WTC11 (cell line): ENCODE measurements around the gene DMC1. TPM values are rescaled to one million over a fixed set of nuclear protein-coding genes. Genes with fewer than 3 reads are reported as not detected.

Experiments
- ATAC-seq: fragments of 200-7000 bp; cut with Tn5 transposase; 2 replicates; pipeline ENCODE4 v1.10.0; 2021; ENCODE audit warnings: mild to moderate bottlenecking, moderate library complexity
- Bru-seq: library from RNA; stranded (reverse); fragments of 400-500 nt; gene quantifications from one replicate; lab custom pipeline; 2021; lab: Mats Ljungman, UMichigan
- CTCF ChIA-PET: fragments of 300-600 bp; sonication (Branson Sonifier 250); formaldehyde crosslinking; loops from one replicate; lab custom pipeline; 2021; ENCODE audit warnings: antibody characterized with exemption; lab: Charles Lee
- POLR2A ChIA-PET: fragments of 350-600 bp; sonication (Branson Sonifier 250); formaldehyde crosslinking; loops from one replicate; lab custom pipeline; 2021; ENCODE audit warnings: antibody characterized with exemption; lab: Charles Lee
- DNase-seq: peaks from one replicate; pipeline ENCODE4 v3.0.0; 2021; ENCODE audit warnings: low spot score
- H3K27ac Mint-ChIP-seq: 2 replicates; pipeline ENCODE4 v1.8.0; 2021; ENCODE audit warnings: mixed read lengths
- H3K27me3 Mint-ChIP-seq: 2 replicates; pipeline ENCODE4 v1.8.0; 2021; ENCODE audit warnings: low read depth, mild to moderate bottlenecking, moderate library complexity, mixed read lengths
- H3K36me3 Mint-ChIP-seq: 2 replicates; pipeline ENCODE4 v1.8.0; 2021; ENCODE audit warnings: mixed read lengths
- H3K4me1 Mint-ChIP-seq: 2 replicates; pipeline ENCODE4 v1.8.0; 2022; ENCODE audit warnings: mixed read lengths
- H3K4me3 Mint-ChIP-seq: 2 replicates; pipeline ENCODE4 v1.8.0; 2021; ENCODE audit warnings: mild to moderate bottlenecking, moderate library complexity, mixed read lengths
- H3K9me3 Mint-ChIP-seq: 2 replicates; pipeline ENCODE4 v1.8.0; 2021; ENCODE audit warnings: mixed read lengths
- CREB1 ChIP-seq: sonication (generic); formaldehyde crosslinking; IDR thresholded peaks from 2 replicates; pipeline ENCODE4 v1.8.0; 2023; ENCODE audit warnings: mild to moderate bottlenecking, missing genetic modification reagents
- E2F4 ChIP-seq: sonication (generic); formaldehyde crosslinking; IDR thresholded peaks from 2 replicates; pipeline ENCODE4 v1.8.1; 2022; ENCODE audit warnings: low read depth, mild to moderate bottlenecking, moderate library complexity, missing genetic modification reagents, borderline replicate concordance
- FOXK1 ChIP-seq: sonication (generic); formaldehyde crosslinking; IDR thresholded peaks from 2 replicates; pipeline ENCODE4 v1.8.0; 2022; ENCODE audit warnings: mild to moderate bottlenecking, moderate library complexity, missing genetic modification reagents
- FOXP1 ChIP-seq: sonication (generic); formaldehyde crosslinking; IDR thresholded peaks from 2 replicates; pipeline ENCODE4 v1.8.0; 2022; ENCODE audit warnings: missing genetic modification reagents, mild to moderate bottlenecking, moderate library complexity, borderline replicate concordance
- HMGA2 ChIP-seq: fragments of 250-450 bp; sonication (Bioruptor Pico); IDR thresholded peaks from 2 replicates; pipeline ENCODE4 v1.4.0; 2021; ENCODE audit warnings: mild to moderate bottlenecking, moderate library complexity
- IRF1 ChIP-seq: sonication (generic); formaldehyde crosslinking; IDR thresholded peaks from 2 replicates; pipeline ENCODE4 v1.8.0; 2023; ENCODE audit warnings: missing genetic modification reagents
- JAZF1 ChIP-seq: fragments of 250-450 bp; sonication (Bioruptor Pico); IDR thresholded peaks from 2 replicates; pipeline ENCODE4 v1.9.0; 2021; ENCODE audit warnings: moderate library complexity, mild to moderate bottlenecking, inconsistent platforms
- JUN ChIP-seq: sonication (generic); formaldehyde crosslinking; IDR thresholded peaks from 2 replicates; pipeline ENCODE4 v1.8.0; 2023; ENCODE audit warnings: mild to moderate bottlenecking, missing genetic modification reagents
- NFE2L1 ChIP-seq: sonication (generic); formaldehyde crosslinking; IDR thresholded peaks from 2 replicates; pipeline ENCODE4 v1.8.1; 2023; ENCODE audit warnings: missing genetic modification reagents
- SOX15 ChIP-seq: fragments of 250-450 bp; sonication (Bioruptor Pico); IDR thresholded peaks from 2 replicates; pipeline ENCODE4 v1.9.0; 2021; ENCODE audit warnings: mild to moderate bottlenecking
- SP1 ChIP-seq: sonication (generic); formaldehyde crosslinking; conservative IDR thresholded peaks from 2 replicates; pipeline ENCODE4 v1.8.1; 2022; ENCODE audit warnings: missing genetic modification reagents
- TP53 ChIP-seq: sonication (generic); formaldehyde crosslinking; IDR thresholded peaks from 2 replicates; pipeline ENCODE4 v1.8.1; 2023; ENCODE audit warnings: mild to moderate bottlenecking, missing genetic modification reagents
- ZNF232 ChIP-seq: sonication (generic); formaldehyde crosslinking; IDR thresholded peaks from 2 replicates; pipeline ENCODE4 v1.8.0; 2022; ENCODE audit warnings: mild to moderate bottlenecking, missing genetic modification reagents
- ZNF416 ChIP-seq: fragments of 250-450 bp; sonication (Bioruptor Pico); IDR thresholded peaks from 2 replicates; pipeline ENCODE4 v1.9.0; 2021; ENCODE audit warnings: mild to moderate bottlenecking, inconsistent platforms
- long read RNA-seq, 3 experiments: library from RNA in 1 of 3; library from capped mRNA in 1 of 3; library from polyadenylated mRNA in 1 of 3; unstranded in 2 of 3; stranded (forward) in 1 of 3; transcript quantifications; one replicate each; pipeline ENCODE4 v2.0.0, GENCODE V29; 2021
- total RNA-seq: library from RNA; stranded (reverse); gene quantifications from 3 replicates; pipeline ENCODE4 v1.2.3, GENCODE V29; 2021
- TF ChIP-seq, protein P1 (sequence below): sonication (generic); formaldehyde crosslinking; IDR thresholded peaks from 2 replicates; pipeline ENCODE4 v1.8.1; 2023; ENCODE audit warnings: mild to moderate bottlenecking, missing genetic modification reagents, moderate library complexity
- TF ChIP-seq, protein P2 (sequence below): sonication (generic); formaldehyde crosslinking; conservative IDR thresholded peaks from 2 replicates; pipeline ENCODE4 v1.8.1; 2023; ENCODE audit warnings: mild to moderate bottlenecking, low read depth, missing genetic modification reagents, moderate library complexity
- TF ChIP-seq, protein P3 (sequence below): sonication (generic); formaldehyde crosslinking; IDR thresholded peaks from 2 replicates; pipeline ENCODE4 v1.8.1; 2023; ENCODE audit warnings: mild to moderate bottlenecking, missing genetic modification reagents
- TF ChIP-seq, protein P4 (sequence below): fragments of 250-450 bp; sonication (Bioruptor Pico); conservative IDR thresholded peaks from 2 replicates; pipeline ENCODE4 v1.9.0; 2021; ENCODE audit warnings: mild to moderate bottlenecking
- TF ChIP-seq, protein P5 (sequence below): fragments of 250-450 bp; sonication (Bioruptor Pico); IDR thresholded peaks from 2 replicates; pipeline ENCODE4 v1.9.0; 2021; ENCODE audit warnings: mild to moderate bottlenecking
- TF ChIP-seq, protein P6 (sequence below): sonication (generic); formaldehyde crosslinking; IDR thresholded peaks from 2 replicates; pipeline ENCODE4 v1.8.1; 2023; ENCODE audit warnings: mild to moderate bottlenecking, missing genetic modification reagents

The DMC1 gene, protein sequence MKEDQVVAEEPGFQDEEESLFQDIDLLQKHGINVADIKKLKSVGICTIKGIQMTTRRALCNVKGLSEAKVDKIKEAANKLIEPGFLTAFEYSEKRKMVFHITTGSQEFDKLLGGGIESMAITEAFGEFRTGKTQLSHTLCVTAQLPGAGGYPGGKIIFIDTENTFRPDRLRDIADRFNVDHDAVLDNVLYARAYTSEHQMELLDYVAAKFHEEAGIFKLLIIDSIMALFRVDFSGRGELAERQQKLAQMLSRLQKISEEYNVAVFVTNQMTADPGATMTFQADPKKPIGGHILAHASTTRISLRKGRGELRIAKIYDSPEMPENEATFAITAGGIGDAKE
- 4.3 to 4.5 TPM (median 4.5 TPM) in 3 replicates for total RNA-seq
- percentile 44 among the genes with signal in this experiment for Bru-seq, nascent RNA
- long read RNA-seq, experiment 1, partial matches to known transcripts, result 0 of 6 reads
- long read RNA-seq, experiment 1, other reads (novel, unspliced or antisense), result 6 of 6 reads
- long read RNA-seq, experiment 2, partial matches to known transcripts, result 0 of 1 reads
- long read RNA-seq, experiment 2, other reads (novel, unspliced or antisense), result 1 of 1 reads
- long read RNA-seq, experiment 3, partial matches to known transcripts, result 1 of 8 reads
- long read RNA-seq, experiment 3, other reads (novel, unspliced or antisense), result 5 of 8 reads

DNA sequence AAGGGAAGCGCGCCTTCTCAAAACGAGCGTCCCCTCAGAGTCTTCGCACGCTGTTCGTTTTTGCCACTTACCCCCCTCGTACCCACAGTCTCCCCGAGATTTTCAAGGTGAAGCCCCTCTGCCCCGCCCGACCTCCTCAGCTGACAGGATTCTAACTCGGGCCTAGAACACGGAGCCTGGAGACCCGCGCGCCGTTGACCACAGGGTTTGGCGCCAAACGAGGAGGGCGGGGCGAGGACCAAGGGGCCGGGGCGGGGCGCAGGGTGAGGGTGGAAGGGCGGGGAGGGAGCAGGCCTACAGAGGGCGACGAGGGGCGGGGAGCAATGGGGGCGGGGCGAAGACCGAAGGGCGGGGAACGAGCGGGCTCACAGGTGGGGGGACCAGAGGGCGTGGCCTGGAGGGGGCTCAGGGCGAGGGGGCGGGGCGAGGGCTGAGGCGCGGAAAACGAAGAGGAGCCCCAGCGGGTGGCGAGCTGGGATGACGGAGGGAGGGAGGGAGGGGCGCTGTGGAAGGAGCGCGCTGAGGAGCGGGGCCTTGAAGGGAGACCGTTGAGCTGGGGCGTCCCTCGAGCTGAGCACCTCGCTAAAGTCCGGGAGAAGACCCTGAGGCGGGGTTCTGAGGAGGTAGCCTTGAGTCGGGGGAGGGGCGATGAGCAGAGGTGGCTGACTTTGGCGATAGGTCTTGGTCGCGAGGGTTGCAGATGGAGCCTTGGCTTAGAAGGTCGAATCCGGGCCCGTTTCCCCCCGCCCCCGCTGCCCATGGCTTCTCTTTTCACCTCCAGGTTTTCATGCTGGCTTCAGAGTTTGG lies at the start of gene DMC1:
Gene DMC1, minus strand, starts transcription at position 212 of the 807 bp plus-strand sequence. CDS start 1,927 bp downstream, outside the sequence.
- CTCF ChIA-PET, result interaction anchor here (0.7 to 2.0 kb wide), 11 partner anchors 47 to 518 kb away, joined by 3 to 10 read pairs (median 5); no protein-coding TSS in a partner anchor
- DNase-seq, result peak; percentile 97
- H3K27ac Mint-ChIP-seq, result peak within 1 kb of the TSS; percentile 95
- H3K9me3 Mint-ChIP-seq, result no peaks in the 10 kb centered on the region
- ATAC-seq, result peak; percentile 87
- H3K36me3 Mint-ChIP-seq, result no peaks in the 10 kb centered on the region
- H3K4me1 Mint-ChIP-seq, result peaks cover 28% of the 10 kb centered on the region
- H3K4me3 Mint-ChIP-seq, result peak within 1 kb of the TSS; percentile 89
- H3K27me3 Mint-ChIP-seq, result peaks cover 8% of the 10 kb centered on the region
- POLR2A ChIA-PET, result interaction anchor here (0.6 to 1.1 kb wide), 2 partner anchors 47 to 94 kb away, joined by 3 to 4 read pairs; no protein-coding TSS in a partner anchor
- TF ChIP-seq IRF1 (no peak), FOXP1 (CRISPR knock-in tag) (no peak), JAZF1 (CRISPR knock-in tag) (no peak), E2F4 (CRISPR knock-in tag) (no peak; the same call in 1 of the 2 replicates), ZNF416 (no peak), SOX15 (CRISPR knock-in tag) (no peak), SP1 (peak; percentile 73), FOXK1 (CRISPR knock-in tag) (no peak; the same call in 1 of the 2 replicates), ZNF232 (no peak; the same call in 1 of the 2 replicates), CREB1 (no peak), HMGA2 (CRISPR knock-in tag) (no peak), TP53 (CRISPR knock-in tag) (0 out of 2 replicates have a peak, but pooled peaks have one; percentile 39), JUN (CRISPR knock-in tag) (no peak), NFE2L1 (CRISPR knock-in tag) (no peak)
- TF ChIP-seq, protein P1, sequence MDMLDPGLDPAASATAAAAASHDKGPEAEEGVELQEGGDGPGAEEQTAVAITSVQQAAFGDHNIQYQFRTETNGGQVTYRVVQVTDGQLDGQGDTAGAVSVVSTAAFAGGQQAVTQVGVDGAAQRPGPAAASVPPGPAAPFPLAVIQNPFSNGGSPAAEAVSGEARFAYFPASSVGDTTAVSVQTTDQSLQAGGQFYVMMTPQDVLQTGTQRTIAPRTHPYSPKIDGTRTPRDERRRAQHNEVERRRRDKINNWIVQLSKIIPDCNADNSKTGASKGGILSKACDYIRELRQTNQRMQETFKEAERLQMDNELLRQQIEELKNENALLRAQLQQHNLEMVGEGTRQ (CRISPR knock-in tag), result 0 out of 2 replicates have a peak, but pooled peaks have one; percentile 7
- TF ChIP-seq, protein P2, sequence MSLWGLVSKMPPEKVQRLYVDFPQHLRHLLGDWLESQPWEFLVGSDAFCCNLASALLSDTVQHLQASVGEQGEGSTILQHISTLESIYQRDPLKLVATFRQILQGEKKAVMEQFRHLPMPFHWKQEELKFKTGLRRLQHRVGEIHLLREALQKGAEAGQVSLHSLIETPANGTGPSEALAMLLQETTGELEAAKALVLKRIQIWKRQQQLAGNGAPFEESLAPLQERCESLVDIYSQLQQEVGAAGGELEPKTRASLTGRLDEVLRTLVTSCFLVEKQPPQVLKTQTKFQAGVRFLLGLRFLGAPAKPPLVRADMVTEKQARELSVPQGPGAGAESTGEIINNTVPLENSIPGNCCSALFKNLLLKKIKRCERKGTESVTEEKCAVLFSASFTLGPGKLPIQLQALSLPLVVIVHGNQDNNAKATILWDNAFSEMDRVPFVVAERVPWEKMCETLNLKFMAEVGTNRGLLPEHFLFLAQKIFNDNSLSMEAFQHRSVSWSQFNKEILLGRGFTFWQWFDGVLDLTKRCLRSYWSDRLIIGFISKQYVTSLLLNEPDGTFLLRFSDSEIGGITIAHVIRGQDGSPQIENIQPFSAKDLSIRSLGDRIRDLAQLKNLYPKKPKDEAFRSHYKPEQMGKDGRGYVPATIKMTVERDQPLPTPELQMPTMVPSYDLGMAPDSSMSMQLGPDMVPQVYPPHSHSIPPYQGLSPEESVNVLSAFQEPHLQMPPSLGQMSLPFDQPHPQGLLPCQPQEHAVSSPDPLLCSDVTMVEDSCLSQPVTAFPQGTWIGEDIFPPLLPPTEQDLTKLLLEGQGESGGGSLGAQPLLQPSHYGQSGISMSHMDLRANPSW (CRISPR knock-in tag), result no peak
- TF ChIP-seq, protein P3, sequence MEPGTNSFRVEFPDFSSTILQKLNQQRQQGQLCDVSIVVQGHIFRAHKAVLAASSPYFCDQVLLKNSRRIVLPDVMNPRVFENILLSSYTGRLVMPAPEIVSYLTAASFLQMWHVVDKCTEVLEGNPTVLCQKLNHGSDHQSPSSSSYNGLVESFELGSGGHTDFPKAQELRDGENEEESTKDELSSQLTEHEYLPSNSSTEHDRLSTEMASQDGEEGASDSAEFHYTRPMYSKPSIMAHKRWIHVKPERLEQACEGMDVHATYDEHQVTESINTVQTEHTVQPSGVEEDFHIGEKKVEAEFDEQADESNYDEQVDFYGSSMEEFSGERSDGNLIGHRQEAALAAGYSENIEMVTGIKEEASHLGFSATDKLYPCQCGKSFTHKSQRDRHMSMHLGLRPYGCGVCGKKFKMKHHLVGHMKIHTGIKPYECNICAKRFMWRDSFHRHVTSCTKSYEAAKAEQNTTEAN, result 0 out of 2 replicates have a peak, but pooled peaks have one; percentile 25
- TF ChIP-seq, protein P4, sequence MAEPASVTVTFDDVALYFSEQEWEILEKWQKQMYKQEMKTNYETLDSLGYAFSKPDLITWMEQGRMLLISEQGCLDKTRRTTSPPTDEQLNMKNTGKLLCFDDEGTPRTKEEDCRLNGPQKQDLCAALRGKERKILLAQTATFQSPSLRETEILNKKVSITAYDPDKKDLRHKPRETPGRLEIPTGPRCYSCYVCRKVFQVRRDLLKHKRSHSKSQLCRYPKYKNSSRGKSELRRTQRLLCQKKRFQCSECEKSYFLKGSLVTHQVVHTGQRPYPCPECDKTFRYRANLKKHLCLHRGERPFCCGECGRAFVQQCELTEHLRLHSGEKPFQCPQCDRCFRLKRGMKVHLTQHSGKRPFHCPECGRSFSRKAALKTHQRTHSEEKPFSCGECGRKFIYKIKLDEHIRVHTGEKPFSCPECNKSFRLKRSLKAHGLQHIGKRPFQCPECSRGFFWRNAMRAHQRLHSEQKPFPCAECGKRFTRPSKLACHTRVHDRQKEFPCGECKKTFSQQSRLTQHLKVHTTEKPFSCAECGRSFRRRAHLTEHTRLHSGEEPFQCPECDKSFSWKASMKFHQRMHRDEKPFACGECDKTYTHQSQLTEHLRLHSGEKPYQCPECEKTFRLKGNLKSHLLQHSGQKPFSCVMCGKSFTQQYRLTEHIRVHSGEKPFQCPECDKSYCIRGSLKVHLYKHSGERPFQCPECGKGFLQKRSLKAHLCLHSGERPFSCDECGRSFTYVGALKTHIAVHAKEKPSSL (CRISPR knock-in tag), result no peak
- TF ChIP-seq, protein P5, sequence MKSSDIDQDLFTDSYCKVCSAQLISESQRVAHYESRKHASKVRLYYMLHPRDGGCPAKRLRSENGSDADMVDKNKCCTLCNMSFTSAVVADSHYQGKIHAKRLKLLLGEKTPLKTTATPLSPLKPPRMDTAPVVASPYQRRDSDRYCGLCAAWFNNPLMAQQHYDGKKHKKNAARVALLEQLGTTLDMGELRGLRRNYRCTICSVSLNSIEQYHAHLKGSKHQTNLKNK (CRISPR knock-in tag), result no peak
- TF ChIP-seq, protein P6, sequence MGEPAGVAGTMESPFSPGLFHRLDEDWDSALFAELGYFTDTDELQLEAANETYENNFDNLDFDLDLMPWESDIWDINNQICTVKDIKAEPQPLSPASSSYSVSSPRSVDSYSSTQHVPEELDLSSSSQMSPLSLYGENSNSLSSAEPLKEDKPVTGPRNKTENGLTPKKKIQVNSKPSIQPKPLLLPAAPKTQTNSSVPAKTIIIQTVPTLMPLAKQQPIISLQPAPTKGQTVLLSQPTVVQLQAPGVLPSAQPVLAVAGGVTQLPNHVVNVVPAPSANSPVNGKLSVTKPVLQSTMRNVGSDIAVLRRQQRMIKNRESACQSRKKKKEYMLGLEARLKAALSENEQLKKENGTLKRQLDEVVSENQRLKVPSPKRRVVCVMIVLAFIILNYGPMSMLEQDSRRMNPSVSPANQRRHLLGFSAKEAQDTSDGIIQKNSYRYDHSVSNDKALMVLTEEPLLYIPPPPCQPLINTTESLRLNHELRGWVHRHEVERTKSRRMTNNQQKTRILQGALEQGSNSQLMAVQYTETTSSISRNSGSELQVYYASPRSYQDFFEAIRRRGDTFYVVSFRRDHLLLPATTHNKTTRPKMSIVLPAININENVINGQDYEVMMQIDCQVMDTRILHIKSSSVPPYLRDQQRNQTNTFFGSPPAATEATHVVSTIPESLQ, result no peak
